Endothelial cell of umbilical vein (primary cell): Measurements from ENCODE around the gene EXOSC2.

Source experiments
- CTCF ChIP-seq, 2 donors: IDR thresholded peaks; 1 replicate in 1 of 2; 2 replicates in 1 of 2; pipeline ENCODE4 v1.5.1; 2011; ENCODE audit warnings: low read length in 2 of 2, mild to moderate bottlenecking in 2 of 2, moderate library complexity in 2 of 2, control low read depth in 1 of 2, inconsistent platforms in 1 of 2, low read depth in 1 of 2; ENCODE audit not compliant: insufficient read depth in 1 of 2; ENCODE audit errors: extremely low read depth in 1 of 2
- EZH2 ChIP-seq: IDR thresholded peaks from 2 replicates; pipeline ENCODE4 v1.6.1; 2012; ENCODE audit warnings: borderline replicate concordance, low read depth, mild to moderate bottlenecking, moderate library complexity, low read length, inconsistent platforms; ENCODE audit not compliant: severe bottlenecking
- GATA2 ChIP-seq: IDR thresholded peaks from 2 replicates; pipeline ENCODE4 v1.7.0; 2011; ENCODE audit warnings: low read depth, mild to moderate bottlenecking, moderate library complexity, mixed read lengths, low read length; ENCODE audit not compliant: insufficient read length, insufficient read depth
- JUN ChIP-seq: IDR thresholded peaks from 2 replicates; pipeline ENCODE4 v1.6.1; 2011; ENCODE audit warnings: borderline replicate concordance, low read depth; ENCODE audit not compliant: insufficient read length, insufficient read depth
- MAX ChIP-seq: IDR thresholded peaks from 2 replicates; pipeline ENCODE4 v1.6.1; 2011; ENCODE audit not compliant: insufficient read depth, insufficient read length
- MYC ChIP-seq: IDR thresholded peaks from one replicate; pipeline ENCODE4 v1.6.1; 2011; ENCODE audit warnings: mild to moderate bottlenecking, low read depth, low read length
- POLR2A ChIP-seq: IDR thresholded peaks from 2 replicates; pipeline ENCODE4 v1.6.1; 2012; ENCODE audit warnings: low read depth, mild to moderate bottlenecking, control low read depth, low read length
- POLR2AphosphoS5 ChIP-seq: IDR thresholded peaks from 2 replicates; pipeline ENCODE4 v1.6.1; 2012; ENCODE audit warnings: low read depth, mild to moderate bottlenecking, control low read depth, low read length, moderate library complexity; ENCODE audit not compliant: insufficient read depth

- TF ChIP-seq POLR2A (no peak), CTCF (IDR thresholded peaks at IDR 0.05; ENCODE audit: extremely low read depth in 1 of 2, insufficient read depth in 1 of 2, low read depth in 1 of 2, low read length in 2 of 2) (no peak), POLR2AphosphoS5 (no peak), MAX (no peak), MYC (no peak), EZH2 (no peak), JUN (no peak), GATA2 (no peak)
Measured at GRCh38 chr9:130651752-130652151, 41.8 kb upstream of the EXOSC2 start.
